GM19193 (cell line): ENCODE data around the gene GPR108.

ENCODE experiments used
- POLR2A ChIP-seq: IDR thresholded peaks from 4 replicates; pipeline ENCODE4 v1.6.1; 2011; ENCODE audit not compliant: insufficient read depth, insufficient read length; ENCODE audit errors: extremely low read depth

The GPR108 gene

GRCh38 chr19:6743714-6744380, 6.5 kb upstream of the GPR108 start:
- TF ChIP-seq POLR2A, result no peak

- no peak for TF ChIP-seq POLR2A
These were observed 5.7 kb upstream of the GPR108 start for GRCh38 chr19:6743066-6743465.

- TF ChIP-seq POLR2A, result no peak
These were observed 3.4 kb upstream of the GPR108 start for GRCh38 chr19:6740589-6741343.

- no peak for TF ChIP-seq POLR2A
These were observed 2.7 kb upstream of the GPR108 start for GRCh38 chr19:6739883-6740588.

- TF ChIP-seq POLR2A, result no peak
These were observed 2.1 kb upstream of the GPR108 start, which contains the start of gene TRIP10 for GRCh38 chr19:6739390-6739882. TRIP10 (plus strand) TSS chr19:6739680; CDS start chr19:6739762, 82 bp downstream.

- TF ChIP-seq POLR2A, result no peak
These were observed 1.5 kb upstream of the GPR108 start for GRCh38 chr19:6738787-6739389.

- peak; percentile 23 for TF ChIP-seq POLR2A
These were observed 750 bp upstream of the GPR108 start for GRCh38 chr19:6737873-6738786.

- TF ChIP-seq POLR2A, result no peak
These were observed 480 bp downstream of the GPR108 start for GRCh38 chr19:6736917-6737283.

GRCh38 chr19:6736169-6736916, 1.0 kb downstream of the GPR108 start:
- TF ChIP-seq POLR2A, result peak; percentile 56

- TF ChIP-seq POLR2A, result no peak
These were observed 2.0 kb downstream of the GPR108 start for GRCh38 chr19:6735181-6735911.

GRCh38 chr19:6734096-6734696, 3.2 kb downstream of the GPR108 start:
- no peak for TF ChIP-seq POLR2A

- TF ChIP-seq POLR2A, result no peak
These were observed 3.9 kb downstream of the GPR108 start for GRCh38 chr19:6733338-6734095.
